HG02610 (cell line): ENCODE data around the gene HOXC11.

Experiments
- ATAC-seq: cut with Tn5 transposase; IDR thresholded peaks from one replicate; pipeline ENCODE4 v1.9.1; 2021; ENCODE audit warnings: mild to moderate bottlenecking, moderate library complexity; ENCODE audit not compliant: unreplicated experiment

The HOXC11 gene

DNA sequence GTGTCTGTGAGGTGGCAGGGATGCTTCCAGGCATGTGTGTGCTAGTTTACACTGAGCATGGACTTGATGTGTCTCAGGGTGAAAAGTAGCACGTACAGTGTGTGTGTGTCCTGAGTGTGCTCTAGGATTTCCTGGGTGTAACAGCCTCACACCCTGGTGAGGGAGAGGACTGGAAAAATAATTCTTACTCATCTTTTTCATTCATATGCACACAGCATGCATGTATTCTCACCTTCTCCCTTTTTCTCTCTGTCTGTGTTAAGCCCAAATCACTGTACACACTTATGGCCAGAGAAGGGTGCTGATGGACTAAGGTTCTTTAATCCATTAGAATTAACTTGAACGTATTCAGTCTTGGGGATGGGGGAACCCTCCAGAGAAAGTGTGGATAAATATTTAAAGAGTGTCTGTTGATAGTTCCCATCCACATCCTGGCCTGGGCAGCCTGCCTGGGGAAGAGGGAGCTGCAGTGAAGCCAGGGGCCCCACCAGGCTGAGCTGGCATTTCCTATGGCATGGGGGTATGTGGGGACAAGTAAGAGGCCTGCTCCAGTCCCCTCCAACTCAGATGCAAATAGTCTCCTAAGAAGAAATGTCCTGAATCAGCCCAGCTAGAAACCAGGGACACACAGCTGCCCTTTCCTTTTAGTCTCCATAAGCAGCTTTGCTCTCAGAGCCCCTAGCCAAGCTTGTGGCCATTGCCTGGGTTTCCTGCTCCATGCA lies 34.8 kb downstream of the HOXC11 start:
- ATAC-seq, result no peak

DNA sequence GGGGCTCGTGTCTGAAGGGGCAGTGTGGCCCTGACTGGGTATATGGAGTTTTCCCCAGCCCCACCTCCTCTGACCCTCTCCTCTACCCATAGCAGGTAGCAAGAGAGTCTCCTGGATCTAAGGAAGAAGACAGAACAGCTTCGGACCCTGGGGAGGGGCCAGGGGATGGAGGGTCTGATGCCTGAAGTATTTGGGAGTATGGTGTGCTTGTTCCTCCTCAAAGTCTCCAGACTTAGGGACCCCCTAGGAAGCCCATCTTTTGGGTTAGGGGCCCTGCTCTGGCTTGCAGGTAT lies 35.3 kb downstream of the HOXC11 start:
- ATAC-seq, result no peak

DNA sequence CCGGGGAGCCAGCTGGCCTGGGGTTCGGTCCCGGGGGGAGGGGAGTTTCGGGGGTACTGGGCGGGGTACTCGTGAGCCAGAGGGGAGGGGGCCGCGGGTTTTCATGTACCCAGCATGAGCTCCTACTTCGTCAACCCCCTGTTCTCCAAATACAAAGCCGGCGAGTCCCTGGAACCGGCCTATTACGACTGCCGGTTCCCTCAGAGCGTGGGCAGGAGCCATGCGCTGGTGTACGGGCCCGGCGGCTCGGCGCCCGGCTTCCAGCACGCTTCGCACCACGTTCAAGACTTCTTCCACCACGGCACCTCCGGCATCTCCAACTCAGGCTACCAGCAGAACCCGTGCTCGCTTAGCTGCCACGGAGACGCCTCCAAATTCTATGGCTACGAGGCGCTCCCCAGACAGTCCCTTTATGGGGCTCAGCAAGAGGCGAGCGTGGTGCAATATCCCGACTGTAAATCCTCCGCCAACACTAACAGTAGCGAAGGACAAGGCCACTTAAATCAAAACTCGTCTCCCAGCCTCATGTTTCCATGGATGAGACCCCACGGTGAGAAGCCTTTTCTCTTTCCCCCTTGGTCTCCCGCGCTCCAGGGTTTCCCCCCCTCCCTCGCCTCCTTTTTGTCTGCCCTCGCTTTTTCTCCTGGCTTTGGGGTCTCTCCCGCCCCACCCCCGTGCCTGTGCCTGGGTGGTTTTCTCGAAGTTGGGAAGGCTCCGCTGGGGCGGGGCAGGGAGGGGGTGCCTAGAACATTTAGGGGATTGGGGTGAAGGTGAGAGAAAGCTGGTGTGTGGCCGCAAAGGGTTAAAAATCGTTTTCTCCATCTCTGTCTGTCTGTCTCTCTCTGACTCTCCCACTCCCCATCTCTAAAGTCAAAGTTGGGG lies 36.5 kb downstream of the HOXC11 start:
- no peak for ATAC-seq

DNA sequence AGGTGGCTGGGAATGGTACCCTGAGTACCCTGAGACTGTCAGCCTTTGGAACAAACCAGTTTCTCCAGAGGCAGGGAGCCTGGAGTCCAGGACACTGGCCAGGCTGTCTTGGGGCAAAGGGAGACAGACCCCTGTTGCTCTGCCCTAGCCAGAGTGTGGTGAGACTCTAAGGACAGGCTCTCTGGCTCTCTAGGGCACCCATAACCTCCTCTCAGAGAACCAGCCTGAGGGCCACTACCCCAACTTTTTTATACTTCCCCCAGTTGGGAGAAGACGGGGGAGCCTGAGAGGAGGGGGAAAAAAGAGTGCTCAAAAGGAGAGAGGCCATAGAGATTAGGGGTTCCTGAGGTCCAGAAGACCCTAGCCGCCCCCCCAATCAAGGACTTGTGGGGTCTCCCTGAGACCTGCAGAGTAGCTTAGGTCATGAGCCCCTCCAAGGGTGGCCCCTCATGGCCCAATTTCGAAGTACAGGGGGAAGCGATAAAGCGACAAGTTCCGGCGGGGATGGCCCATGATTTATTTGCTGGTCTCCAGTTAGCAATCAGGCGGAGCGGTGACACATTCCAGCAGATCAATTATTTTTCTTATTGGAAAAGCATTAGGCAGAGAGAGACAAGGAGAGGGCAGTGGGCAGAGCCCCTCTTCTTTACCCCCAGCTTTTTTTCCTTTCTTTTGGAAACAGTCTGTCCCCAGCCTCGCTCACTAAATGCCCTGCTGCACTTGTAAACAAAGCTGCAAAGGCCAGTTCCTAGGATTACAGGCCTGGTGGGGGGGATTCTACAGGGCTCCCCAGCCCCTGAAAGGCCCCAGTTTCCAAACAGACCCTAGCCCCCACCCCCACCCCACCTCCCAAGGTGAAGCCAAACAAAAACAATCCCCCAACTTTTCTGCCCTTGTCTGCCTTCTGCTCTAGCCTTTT lies 37.4 kb downstream of the HOXC11 start:
- ATAC-seq, result no peak

DNA sequence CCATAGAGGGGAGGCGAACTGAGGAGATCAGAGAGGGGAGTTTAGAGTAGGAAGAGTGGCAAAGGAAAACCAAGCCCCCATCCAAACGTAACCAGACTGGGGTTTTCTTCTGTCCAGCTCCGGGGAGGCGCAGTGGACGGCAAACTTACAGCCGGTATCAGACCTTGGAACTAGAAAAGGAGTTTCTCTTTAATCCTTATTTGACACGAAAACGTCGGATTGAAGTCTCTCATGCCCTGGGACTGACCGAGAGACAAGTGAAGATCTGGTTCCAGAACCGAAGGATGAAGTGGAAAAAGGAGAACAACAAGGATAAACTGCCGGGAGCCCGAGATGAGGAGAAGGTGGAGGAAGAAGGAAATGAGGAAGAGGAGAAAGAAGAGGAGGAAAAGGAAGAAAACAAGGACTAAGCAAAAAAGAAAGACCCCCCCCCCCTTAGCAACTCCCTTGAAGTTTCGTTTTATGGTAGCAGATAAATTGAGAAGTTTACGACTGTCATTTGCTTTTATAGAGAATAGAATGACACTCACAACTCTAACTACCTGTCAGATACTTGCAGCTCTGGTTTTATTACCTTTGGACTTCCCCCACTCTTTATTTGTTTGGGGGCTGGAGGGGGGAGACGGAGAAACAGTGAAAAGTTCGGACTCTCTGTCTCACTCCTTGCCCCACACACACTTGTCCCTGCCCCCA lies 38.2 kb downstream of the HOXC11 start:
- ATAC-seq, result no peak

DNA sequence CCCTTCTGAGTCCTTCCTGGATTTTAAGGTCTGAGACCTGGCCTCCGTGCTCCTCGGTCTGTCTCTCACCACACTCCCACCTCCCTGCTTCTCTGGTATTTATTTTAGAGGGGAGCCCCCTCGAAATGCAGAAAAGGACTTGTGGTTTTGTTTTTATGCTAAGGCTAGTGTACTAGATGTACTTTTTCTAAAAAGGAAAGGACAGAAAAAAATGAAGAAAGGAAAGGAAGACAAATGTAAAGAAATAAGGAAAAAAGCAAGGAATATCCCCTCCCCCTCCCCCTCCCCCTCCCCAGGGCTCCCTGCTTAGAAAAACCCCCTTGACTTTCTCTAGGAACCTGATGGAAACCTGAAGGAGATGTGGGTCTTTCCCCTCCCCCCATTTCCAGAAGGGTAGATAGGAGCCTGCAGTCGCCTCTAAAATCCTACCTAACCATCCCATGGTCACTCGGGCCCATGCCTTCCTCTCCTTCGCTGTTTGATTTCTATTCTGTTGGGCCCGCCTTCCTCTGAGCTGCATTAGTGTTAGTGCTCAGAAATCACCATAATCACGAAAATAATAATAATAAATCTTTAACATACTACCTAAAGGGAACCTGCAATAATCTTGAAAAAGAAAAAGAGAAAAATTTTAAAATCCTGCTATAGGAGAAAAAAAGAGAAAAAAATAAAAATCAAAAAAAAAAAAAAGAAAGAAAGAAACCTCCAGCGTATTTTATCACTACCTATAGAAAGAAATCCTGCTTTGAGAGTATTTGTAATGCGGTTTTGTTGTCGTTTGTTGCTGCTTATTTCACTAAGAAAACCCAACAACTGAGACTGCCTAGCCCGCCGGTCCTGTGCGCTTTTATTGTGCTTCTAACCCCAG lies 39.0 kb downstream of the HOXC11 start:
- no peak for ATAC-seq

DNA sequence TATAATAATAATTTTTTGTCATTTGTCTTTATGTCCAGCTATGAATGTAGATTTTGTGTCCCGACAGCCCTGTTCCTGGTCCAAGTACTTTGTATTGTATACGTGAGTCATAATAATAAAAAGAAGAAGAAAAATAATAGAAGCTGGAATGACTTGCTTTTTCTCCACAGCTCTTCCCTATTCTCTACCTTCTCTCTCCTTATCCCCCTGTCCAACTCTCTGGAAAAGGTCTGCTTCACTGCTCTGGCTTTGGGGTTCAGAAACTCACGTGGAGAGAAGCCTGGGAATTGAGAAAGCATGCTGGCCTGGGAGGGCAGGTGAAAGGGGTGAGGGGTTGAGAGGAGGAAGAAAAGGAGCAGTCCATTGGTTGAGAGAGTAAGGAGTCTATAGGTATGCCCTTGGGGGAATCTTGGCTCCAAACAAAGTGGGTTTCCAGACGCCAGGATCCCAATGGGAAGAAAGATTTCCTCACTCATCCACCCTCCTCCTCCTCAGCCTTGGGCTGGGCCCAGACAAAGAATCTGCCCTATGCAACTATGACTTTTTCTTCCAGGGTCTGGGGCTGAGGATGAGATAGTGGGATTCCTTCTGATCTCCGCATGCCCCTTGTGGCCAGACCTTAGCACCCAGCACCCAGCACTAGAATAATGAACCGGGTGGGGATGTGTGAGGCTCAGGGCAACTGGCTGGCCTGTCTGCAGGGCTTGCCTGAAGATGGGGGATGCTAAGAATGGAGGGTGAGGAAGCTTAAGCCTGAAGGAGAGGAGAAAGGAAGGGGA lies 39.9 kb downstream of the HOXC11 start:
- ATAC-seq, result no peak

DNA sequence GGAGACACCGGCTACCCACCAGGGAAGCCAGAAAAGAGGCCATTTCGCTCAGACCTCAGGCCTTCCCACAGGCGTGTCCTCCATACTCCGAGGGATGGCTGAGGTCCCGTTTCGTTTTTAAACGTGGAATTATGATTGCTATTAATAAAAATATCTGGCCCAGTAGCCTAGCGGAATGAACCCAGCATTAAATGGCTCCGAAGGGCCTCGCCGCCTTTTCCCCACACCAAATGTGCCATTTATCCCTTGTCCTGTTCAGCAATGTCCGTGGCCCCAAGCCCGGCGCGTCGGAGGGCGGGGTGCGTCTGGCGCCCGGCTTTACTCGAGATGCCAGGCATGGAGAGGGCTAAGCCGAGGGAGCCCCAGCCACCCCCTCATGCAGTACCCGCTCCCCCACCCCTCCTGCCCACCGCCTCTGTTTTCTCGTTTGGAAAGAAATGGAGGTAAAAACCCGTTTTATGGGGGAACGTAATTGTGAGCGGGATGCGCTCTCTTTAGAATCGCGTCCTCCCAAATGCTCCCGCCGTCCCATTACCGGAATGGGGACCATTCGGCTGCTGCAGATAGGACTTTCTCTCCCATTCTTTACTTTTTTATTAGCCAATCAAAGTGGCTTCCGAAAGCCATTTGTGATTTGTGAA lies 41.6 kb downstream of the HOXC11 start:
- ATAC-seq, result no peak

DNA sequence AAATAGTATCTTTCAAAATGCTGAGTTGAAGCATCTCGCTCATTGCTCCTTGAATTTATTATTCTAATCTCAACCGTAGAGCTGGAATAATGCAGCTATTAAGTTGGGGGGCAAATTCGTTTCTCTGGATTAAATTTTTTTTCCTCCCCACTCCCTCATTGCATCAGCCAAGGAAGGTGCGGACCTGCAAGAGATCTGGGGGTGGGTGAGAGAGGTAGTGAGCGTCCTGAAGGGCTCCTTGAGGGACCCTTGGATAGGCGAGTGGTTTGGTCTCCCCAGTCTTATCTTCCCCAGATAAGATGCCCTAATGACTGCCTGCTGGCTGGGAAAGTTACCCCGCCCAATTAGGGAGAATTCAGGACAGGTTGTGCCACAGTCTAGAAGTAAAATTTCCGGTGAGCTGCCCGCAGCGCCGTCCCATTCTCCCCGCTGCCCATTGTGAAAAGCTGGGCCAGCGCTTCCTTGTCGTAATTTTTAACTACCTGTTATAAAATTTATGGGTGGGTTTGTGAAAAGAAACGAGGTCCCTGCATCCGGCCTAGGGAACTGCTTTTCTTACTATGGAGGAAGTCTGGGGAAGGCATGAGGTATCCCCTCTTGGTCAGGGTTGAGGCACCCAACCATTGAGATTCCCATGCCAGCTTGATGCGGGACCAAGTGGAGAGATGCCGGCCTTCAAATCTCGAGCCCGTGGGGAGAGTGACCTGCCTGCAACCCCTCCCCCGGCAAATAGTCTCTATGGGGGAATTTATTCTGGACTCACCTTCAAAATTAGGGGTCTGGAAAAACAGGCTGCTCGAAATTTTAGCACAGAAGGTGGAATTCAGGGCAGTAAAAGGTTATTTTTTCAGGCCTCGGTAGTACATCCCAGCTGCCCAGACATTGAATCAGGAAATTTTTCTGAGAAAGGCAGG lies 42.3 kb downstream of the HOXC11 start:
- no peak for ATAC-seq

DNA sequence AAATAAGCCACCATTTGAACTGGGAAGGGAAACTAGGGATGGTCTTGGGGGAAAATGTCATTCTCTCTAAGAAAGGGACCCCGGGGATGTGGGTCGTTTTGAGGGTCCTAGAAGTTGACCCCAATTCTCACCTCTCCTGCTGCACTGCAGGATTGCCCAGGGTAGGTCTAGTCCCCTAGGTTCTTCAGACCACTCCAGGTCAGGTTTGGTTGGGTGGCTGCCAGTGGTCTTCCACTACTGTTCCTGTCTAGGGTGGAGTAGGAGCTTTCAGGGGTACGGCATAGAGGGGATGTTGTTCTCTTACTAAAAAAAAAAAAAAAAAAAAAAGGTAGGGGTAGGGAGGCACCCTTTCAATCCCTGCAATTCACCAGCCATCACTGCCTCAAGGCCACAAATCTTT lies 43.1 kb downstream of the HOXC11 start:
- no peak for ATAC-seq

DNA sequence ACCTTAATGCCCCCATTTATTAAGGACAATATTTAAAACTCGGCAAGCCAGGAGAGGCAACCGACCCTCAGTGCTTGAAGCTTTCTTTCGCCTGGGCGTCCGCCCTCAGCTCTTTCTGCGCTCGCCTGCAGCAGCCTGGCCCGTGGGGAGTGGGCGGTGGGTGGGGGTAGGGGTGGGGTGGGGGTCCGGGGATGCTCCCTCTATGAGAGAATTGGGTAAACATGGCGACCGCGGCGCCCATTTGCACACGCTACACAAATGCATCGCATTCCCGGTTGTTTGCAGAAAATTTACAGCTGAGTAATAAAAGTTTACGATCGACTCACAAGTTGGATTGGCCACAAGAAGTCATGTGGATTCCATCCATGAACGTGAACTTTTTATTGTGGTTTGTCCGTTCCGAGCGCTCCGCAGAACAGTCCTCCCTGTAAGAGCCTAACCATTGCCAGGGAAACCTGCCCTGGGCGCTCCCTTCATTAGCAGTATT lies 43.6 kb downstream of the HOXC11 start:
- ATAC-seq, result no peak

DNA sequence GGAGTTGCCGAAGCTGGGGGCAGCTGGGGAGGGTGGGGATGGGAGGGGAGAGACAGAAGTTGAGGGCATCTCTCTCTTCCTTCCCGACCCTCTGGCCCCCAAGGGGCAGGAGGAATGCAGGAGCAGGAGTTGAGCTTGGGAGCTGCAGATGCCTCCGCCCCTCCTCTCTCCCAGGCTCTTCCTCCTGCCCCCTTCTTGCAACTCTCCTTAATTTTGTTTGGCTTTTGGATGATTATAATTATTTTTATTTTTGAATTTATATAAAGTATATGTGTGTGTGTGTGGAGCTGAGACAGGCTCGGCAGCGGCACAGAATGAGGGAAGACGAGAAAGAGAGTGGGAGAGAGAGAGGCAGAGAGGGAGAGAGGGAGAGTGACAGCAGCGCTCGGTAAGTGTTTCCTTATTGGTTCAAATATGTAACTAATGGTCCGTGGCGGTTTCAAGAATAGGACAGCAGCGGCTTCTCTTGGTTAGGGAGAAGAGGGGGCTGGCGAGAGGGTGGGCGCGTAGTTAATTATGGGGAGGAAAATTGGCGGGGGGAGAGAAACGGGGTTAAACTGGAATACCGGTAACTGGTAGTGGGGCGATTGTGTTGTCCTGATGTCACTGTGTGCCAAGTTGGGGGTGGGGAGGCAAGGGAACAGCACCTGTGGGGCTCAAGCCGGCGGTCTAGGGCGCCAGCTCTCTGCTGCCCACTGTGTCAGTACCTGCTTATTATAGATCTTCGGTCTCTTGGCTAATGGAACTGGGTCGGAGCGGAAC lies 44.3 kb downstream of the HOXC11 start:
- peak; percentile 21 for ATAC-seq

DNA sequence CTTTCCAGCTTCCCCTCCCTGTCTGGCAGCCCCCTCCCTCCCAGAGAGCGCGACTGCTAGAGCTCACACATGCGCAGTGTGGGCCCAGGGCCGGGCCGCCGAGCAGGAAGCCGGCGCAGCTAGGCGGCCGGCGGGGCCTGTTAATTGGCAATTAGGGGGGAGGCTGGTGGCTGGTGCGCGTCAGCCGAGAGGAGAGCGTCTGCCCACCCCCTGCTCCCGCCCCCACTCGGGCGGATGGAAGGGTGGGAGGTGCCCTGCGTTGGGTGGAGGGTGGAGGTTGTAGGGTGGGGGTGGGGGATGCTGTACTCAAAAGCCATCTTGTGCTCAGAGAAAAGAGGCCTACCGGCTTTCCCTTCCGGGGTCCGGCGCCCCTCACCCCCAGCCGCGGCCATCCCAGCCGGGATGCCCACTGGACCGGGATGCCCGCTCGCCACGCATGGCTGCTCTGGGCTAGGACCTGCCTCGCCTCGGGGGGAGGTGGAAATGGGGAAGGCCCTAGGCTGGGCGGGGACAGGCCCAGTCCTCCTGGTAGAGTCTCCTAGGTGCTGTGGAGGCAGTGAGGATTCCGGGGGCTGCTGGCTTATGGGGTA lies 45.0 kb downstream of the HOXC11 start:
- ATAC-seq, result peak; percentile 77

DNA sequence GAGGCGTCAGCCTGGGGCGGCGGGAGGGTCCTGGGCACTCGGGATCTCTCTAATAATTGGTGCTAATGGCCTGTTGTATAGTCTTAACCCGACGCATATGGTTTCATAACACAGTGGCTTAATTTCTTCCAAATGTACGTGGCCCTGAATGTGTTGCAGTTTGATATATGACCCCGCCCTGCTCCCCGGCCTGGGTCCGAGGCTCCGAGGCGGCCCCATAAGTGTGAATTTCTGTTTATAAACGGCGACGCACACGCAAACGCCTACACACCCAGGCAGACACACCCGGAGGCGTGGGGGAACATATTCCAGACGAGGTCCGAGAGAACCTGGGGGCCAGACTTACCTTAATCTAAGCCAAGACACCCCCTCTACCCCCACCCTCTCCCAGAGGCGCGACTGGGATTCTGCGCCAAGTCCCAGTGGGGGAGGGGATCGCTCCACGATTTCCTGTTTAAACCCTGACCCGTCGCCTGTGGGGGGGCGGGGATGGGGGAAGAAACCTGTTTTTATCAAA lies 45.6 kb downstream of the HOXC11 start:
- ATAC-seq, result no peak

DNA sequence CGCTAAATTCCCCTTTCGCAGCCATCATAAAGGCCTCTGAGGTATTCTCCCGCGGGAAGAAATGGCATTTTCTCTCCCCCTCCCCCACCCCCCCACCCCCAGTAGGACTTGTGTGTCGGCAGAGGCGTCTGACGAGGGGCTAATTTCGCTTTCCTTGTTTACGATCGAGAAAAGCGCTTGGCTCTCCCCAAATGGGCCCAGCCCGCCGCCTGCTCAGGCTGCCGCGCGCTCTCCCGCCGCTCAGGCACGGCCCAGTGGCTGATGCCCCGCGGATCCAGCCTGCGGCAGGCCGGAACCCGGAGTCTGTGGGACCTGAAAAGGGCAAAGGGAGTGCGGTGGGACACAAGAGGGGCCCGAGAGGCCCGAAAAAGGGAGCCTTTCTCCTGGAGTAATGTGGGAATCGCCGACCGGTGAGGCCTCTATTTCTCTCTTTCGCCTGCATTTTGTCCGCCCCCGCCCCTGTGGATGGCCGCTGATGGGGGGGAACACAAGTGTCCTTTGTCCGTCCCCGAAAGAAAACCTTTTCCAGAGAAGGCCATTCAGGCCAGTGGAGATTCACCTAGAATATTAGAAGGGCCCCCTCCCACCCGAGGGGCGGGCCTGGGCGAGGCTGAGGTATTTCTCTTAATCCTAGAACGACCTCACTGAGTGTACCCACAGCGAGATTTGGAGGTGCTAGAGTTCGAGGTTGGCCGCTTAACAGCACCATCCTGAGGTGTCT lies 46.3 kb downstream of the HOXC11 start:
- no peak for ATAC-seq
